Neural crest cell (in vitro differentiated cells): Measurements from ENCODE around the gene CDH3. TPM values are rescaled to one million over a fixed set of nuclear protein-coding genes. Genes with fewer than 3 reads are reported as not detected.
"Not testable (repeated sequence)": the region's sequence is repeated elsewhere in the genome, so short reads cannot be mapped to it uniquely, and the experiment has no call there.

ENCODE experiments used
- DNase-seq: peaks from one replicate; pipeline ENCODE4 v3.0.0; 2021; ENCODE audit warnings: low read depth, mixed read lengths, low spot score
- H3K27ac Mint-ChIP-seq: one replicate; pipeline ENCODE4 v1.8.0; 2021; ENCODE audit warnings: mild to moderate bottlenecking, mixed read lengths; ENCODE audit not compliant: unreplicated experiment
- H3K27me3 Mint-ChIP-seq: 2 replicates; pipeline ENCODE4 v1.8.0; 2021; ENCODE audit warnings: low read depth, mild to moderate bottlenecking, mixed read lengths
- H3K36me3 Mint-ChIP-seq: 2 replicates; pipeline ENCODE4 v1.8.0; 2021; ENCODE audit warnings: low read depth, mild to moderate bottlenecking, mixed read lengths
- H3K4me1 Mint-ChIP-seq: 2 replicates; pipeline ENCODE4 v1.8.0; 2021; ENCODE audit warnings: mixed read lengths
- H3K4me3 Mint-ChIP-seq: one replicate; pipeline ENCODE4 v1.8.0; 2021; ENCODE audit warnings: mild to moderate bottlenecking, mixed read lengths
- H3K9me3 Mint-ChIP-seq: 2 replicates; pipeline ENCODE4 v1.8.0; 2021; ENCODE audit warnings: mixed read lengths
- total RNA-seq: library from RNA; stranded (reverse); gene quantifications from 2 replicates; pipeline ENCODE4 v1.2.1, GENCODE V29; 2021
- TF ChIP-seq, protein P1 (sequence below): fragments of 200-600 bp; sonication (generic); conservative IDR thresholded peaks from 2 replicates; pipeline ENCODE4 v1.5.0; 2021; ENCODE audit warnings: antibody characterized with exemption, mild to moderate bottlenecking

Gene CDH3
- total RNA-seq, 1 donor from 2014 or later = 4.3 TPM

DNA sequence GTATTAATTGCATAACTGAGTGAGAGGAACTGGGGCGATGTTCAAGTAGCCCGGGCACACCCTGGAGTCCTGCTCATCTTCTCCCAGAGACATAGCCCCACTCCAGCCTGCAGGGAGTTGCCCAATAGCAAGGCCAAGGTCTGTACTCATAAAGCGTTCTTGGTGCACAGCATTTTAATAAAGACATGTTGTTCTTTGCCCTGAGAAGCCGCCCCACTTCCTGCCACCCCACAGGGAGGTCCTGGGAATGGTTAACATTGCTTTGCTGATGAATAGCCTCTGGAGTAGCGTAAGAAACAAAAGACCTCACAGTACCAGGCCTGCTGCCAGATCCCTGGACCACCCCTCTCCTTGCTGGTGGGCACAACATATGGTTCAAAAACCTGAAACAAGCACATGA, 70.4 kb downstream of the CDH3 start:
- no peaks in the 10 kb centered on the region for H3K27me3 Mint-ChIP-seq
- peaks cover 22% of the 10 kb centered on the region for H3K4me1 Mint-ChIP-seq
- H3K4me3 Mint-ChIP-seq = no peak overlapping the region
- TF ChIP-seq, protein P1, sequence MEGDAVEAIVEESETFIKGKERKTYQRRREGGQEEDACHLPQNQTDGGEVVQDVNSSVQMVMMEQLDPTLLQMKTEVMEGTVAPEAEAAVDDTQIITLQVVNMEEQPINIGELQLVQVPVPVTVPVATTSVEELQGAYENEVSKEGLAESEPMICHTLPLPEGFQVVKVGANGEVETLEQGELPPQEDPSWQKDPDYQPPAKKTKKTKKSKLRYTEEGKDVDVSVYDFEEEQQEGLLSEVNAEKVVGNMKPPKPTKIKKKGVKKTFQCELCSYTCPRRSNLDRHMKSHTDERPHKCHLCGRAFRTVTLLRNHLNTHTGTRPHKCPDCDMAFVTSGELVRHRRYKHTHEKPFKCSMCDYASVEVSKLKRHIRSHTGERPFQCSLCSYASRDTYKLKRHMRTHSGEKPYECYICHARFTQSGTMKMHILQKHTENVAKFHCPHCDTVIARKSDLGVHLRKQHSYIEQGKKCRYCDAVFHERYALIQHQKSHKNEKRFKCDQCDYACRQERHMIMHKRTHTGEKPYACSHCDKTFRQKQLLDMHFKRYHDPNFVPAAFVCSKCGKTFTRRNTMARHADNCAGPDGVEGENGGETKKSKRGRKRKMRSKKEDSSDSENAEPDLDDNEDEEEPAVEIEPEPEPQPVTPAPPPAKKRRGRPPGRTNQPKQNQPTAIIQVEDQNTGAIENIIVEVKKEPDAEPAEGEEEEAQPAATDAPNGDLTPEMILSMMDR = no peak
- H3K27ac Mint-ChIP-seq = peak overlapping the region; percentile 63
- DNase-seq = no peak
- H3K9me3 Mint-ChIP-seq = no peaks in the 10 kb centered on the region
- H3K36me3 Mint-ChIP-seq = no peaks in the 10 kb centered on the region

DNA sequence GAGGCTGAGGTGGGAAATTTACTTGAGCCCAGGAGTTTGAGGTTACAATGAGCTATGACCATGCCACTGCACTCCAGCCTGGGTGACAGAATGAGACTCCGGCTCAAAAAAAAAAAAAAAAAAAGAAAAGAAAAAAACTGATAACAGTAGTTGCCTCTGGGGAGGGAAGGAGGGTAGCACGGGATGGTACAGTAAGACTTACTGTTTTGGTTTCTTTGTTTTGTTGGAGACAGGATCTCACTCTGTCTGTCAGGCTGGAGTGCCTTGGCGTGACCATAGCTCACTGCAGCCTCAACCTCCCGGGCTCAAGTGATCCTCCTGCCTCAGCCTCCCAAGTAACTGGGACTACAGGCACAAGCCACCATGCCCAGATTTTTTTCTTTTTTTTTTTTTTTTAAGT, 71.4 kb downstream of the CDH3 start:
- peaks cover 22% of the 10 kb centered on the region for H3K4me1 Mint-ChIP-seq
- not testable (repeated sequence) for H3K36me3 Mint-ChIP-seq, H3K27ac Mint-ChIP-seq, DNase-seq, H3K27me3 Mint-ChIP-seq, H3K9me3 Mint-ChIP-seq, H3K4me3 Mint-ChIP-seq

- Mint-ChIP-seq H3K36me3 (no peaks in the 10 kb centered on the region), H3K9me3 (no peaks in the 10 kb centered on the region), H3K4me1 (peaks cover 22% of the 10 kb centered on the region), H3K4me3 (no peak overlapping the region), H3K27me3 (no peaks in the 10 kb centered on the region), H3K27ac (no peak overlapping the region)
- TF ChIP-seq, protein P1 = no peak
- DNase-seq = no peak
Measured at GRCh38 chr16:68717684-68718083, 72.6 kb downstream of the CDH3 start.

DNA sequence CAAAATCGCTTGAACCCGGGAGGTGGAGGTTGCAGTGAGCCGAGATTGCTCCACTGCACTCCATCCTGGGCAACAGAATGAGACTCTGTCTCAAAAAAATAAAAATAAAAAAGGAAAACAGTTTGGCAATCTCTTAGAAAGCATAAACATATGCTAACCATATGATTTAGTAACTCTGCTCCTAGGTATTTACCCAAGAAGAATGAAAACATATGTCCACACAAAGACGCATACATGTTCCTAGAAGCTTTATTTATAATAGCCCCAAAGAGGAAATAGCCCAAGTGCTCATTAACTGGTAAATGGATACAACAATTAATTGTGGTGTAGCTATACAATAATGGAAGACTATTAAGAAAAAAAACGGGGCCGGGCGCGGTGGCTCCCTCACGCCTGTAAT, 73.5 kb downstream of the CDH3 start:
- H3K4me1 Mint-ChIP-seq = peaks cover 14% of the 10 kb centered on the region
- no peaks in the 10 kb centered on the region for H3K27me3 Mint-ChIP-seq
- H3K36me3 Mint-ChIP-seq = no peaks in the 10 kb centered on the region
- no peaks in the 10 kb centered on the region for H3K9me3 Mint-ChIP-seq
- H3K4me3 Mint-ChIP-seq = no peak overlapping the region
- no peak overlapping the region for H3K27ac Mint-ChIP-seq
- DNase-seq = no peak
- TF ChIP-seq, protein P1 = no peak

GRCh38 chr16:68719993-68720489, 74.9 kb downstream of the CDH3 start:
- Mint-ChIP-seq H3K27me3 (no peaks in the 10 kb centered on the region), H3K4me1 (peaks cover 8% of the 10 kb centered on the region)

More at GRCh38 chr16:68719993-68720489, 74.9 kb downstream of the CDH3 start:
- H3K36me3 Mint-ChIP-seq = no peaks in the 10 kb centered on the region
- no peak for DNase-seq
- H3K9me3 Mint-ChIP-seq = no peaks in the 10 kb centered on the region
- no peak overlapping the region for H3K4me3 Mint-ChIP-seq
- TF ChIP-seq, protein P1 = no peak
- no peak overlapping the region for H3K27ac Mint-ChIP-seq
